ENCODE data around the gene MYBPC3. TPM values are rescaled to one million over a fixed set of nuclear protein-coding genes. Genes with fewer than 3 reads are reported as not detected.

Gene MYBPC3
- total RNA-seq, 1 donor from 2014 or later = not detected

DNA sequence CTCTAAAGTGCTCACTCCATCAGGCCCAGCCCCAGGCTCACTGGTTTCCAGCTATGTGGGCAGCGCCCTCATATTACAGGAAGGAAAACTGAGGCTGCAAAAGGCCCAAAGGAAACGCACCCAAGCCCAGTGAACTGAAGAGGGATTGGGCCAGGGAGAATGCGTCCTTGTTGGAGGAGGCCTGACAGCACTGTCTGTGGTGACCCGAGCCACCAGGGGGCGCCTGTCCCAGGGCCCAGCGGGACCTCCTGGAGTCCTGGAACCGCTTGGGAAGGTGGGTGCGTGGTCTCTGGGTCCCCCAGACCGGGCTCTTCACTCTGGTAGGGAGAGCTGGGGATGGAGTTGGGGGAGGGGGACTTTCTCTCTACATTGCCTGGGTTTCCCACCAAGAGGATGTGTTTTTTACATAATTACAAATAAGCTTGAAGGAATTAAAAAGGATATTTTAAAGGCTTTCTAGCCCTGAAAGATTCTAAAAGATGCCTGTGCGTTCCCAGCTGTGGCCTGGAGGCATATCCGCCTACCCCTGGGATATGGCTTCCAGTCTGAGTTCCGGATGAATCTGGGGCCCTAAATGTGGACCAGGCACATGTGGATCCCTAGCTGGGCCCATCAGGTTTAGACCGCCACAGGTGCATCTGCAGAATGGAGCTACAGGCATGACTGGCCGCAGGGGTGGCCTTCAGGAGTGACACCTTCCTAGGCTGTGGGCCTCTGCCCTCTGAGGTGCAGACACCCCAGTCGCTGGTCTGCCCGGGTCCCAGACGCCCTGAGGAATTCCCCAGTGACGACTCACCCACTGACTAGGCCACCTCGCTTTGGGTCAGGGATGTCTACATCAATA, 21.6 kb upstream of the MYBPC3 start:
- Mint-ChIP-seq H3K36me3 (ENCODE audit: low read depth) (no peaks in the 10 kb centered on the region), H3K27me3 (ENCODE audit: low read depth) (peaks cover 2% of the 10 kb centered on the region), H3K4me1 (ENCODE audit: low read depth) (no peaks in the 10 kb centered on the region), H3K4me3 (ENCODE audit: unreplicated experiment) (no peak overlapping the region), H3K9me3 (ENCODE audit: low read depth) (no peaks in the 10 kb centered on the region), H3K27ac (ENCODE audit: unreplicated experiment) (no peak overlapping the region)
- TF ChIP-seq, protein P1, sequence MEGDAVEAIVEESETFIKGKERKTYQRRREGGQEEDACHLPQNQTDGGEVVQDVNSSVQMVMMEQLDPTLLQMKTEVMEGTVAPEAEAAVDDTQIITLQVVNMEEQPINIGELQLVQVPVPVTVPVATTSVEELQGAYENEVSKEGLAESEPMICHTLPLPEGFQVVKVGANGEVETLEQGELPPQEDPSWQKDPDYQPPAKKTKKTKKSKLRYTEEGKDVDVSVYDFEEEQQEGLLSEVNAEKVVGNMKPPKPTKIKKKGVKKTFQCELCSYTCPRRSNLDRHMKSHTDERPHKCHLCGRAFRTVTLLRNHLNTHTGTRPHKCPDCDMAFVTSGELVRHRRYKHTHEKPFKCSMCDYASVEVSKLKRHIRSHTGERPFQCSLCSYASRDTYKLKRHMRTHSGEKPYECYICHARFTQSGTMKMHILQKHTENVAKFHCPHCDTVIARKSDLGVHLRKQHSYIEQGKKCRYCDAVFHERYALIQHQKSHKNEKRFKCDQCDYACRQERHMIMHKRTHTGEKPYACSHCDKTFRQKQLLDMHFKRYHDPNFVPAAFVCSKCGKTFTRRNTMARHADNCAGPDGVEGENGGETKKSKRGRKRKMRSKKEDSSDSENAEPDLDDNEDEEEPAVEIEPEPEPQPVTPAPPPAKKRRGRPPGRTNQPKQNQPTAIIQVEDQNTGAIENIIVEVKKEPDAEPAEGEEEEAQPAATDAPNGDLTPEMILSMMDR (IDR thresholded peaks at IDR 0.05) = peak; percentile 98
- DNase-seq (ENCODE audit: low spot score) = no peak

DNA sequence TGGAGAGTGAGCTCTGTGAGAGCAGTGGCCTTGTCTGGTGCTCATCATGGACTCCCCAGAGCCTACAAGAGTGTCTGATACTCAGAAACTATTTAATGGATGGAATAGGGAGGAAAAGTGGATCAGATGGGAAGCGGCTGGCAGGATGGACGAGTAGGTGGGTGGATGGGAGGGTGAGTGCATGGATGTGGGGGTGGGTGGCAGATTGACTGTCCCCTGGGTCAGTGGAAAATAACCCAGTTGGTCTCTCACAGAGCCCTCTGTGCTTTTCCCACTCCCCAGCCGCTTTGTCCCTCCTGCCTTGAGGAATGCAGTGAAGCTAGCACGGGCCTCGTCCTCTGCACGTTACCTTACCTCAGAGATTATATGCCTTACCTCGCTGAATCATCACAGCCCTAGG, 19.9 kb upstream of the MYBPC3 start:
- DNase-seq (ENCODE audit: low spot score) = no peak
- Mint-ChIP-seq H3K36me3 (ENCODE audit: low read depth) (no peaks in the 10 kb centered on the region), H3K27ac (ENCODE audit: unreplicated experiment) (no peak overlapping the region), H3K4me1 (ENCODE audit: low read depth) (no peaks in the 10 kb centered on the region), H3K4me3 (ENCODE audit: unreplicated experiment) (no peak overlapping the region), H3K9me3 (ENCODE audit: low read depth) (no peaks in the 10 kb centered on the region), H3K27me3 (ENCODE audit: low read depth) (peaks cover 2% of the 10 kb centered on the region)
- TF ChIP-seq, protein P1 (IDR thresholded peaks at IDR 0.05) = no peak

DNA sequence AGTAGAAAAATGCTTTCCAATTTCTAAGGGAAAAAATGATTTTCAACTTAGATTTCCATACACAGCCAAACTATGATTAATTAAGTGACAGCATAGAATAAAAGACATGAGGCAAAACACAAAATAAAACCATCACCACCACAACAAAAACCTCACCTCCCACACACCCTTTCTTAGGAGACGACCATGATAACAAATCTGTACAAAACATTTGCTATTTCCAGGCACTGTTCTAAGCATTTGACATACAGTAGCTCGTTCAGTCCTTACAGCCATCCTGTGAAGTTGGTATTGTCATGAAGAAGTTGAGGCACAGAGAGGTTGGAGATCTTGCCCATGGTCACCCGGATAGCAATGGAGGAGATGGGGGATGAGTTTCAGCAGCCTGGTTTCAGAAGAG, 17.2 kb upstream of the MYBPC3 start:
- H3K27ac Mint-ChIP-seq (ENCODE audit: unreplicated experiment) = no peak overlapping the region

DNA sequence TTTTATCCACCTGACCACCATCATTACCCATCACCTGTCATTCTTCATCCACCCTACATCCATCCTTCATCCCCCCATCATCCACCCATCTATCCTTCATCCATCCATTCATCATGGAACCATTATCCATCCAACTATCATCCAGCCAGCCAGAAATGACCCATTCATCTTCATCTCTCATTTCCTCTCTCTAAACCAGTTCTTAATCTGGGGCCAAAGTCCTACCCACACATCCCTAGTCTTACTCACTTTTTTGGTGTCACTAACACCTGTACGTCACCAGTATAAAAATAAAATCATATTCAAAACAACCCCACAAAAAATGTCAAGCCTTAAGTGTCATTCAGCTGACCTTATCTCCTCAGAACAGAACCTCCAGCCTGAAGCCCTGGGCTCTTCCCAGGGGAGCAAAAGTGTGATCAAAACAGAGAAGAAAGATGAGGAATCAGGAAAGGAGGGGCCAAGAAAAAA, 13.6 kb upstream of the MYBPC3 start:
- no peak overlapping the region for H3K4me3 Mint-ChIP-seq (ENCODE audit: unreplicated experiment)

More for the DNA sequence above, 17.2 kb upstream of the MYBPC3 start:
- Mint-ChIP-seq H3K27me3 (ENCODE audit: low read depth) (peaks cover 10% of the 10 kb centered on the region), H3K9me3 (ENCODE audit: low read depth) (no peaks in the 10 kb centered on the region), H3K36me3 (ENCODE audit: low read depth) (no peaks in the 10 kb centered on the region), H3K4me1 (ENCODE audit: low read depth) (no peaks in the 10 kb centered on the region), H3K4me3 (ENCODE audit: unreplicated experiment) (no peak overlapping the region)
- no peak for DNase-seq (ENCODE audit: low spot score)
- TF ChIP-seq, protein P1 (IDR thresholded peaks at IDR 0.05) = no peak

DNA sequence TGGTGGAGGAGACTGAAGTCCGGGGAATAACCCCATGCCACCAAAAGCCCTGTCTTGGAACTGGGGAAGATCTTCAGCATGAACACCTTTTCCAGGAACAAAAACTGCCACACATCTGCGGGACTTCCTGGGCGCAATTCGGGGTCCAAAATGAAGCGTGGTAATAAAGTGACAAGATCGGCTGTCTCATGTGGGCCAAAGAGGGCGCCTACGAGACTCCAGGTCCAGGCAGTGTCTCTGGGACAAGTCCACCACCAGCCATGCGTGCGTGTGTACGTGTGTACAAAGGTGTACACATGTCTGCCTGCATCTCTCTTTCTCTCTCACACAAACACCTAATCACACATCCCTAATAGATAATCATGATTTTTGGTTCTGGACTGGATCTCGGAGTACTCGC, 8.9 kb upstream of the MYBPC3 start:
- no peak for DNase-seq (ENCODE audit: low spot score)
- H3K4me3 Mint-ChIP-seq (ENCODE audit: unreplicated experiment) = no peak overlapping the region
- H3K4me1 Mint-ChIP-seq (ENCODE audit: low read depth) = no peaks in the 10 kb centered on the region
- TF ChIP-seq, protein P1 (IDR thresholded peaks at IDR 0.05) = no peak
- H3K9me3 Mint-ChIP-seq (ENCODE audit: low read depth) = no peaks in the 10 kb centered on the region
- peaks cover 5% of the 10 kb centered on the region for H3K27me3 Mint-ChIP-seq (ENCODE audit: low read depth)
- no peaks in the 10 kb centered on the region for H3K36me3 Mint-ChIP-seq (ENCODE audit: low read depth)
- H3K27ac Mint-ChIP-seq (ENCODE audit: unreplicated experiment) = no peak overlapping the region

More for the DNA sequence above, 13.6 kb upstream of the MYBPC3 start:
- Mint-ChIP-seq H3K27ac (ENCODE audit: unreplicated experiment) (no peak overlapping the region), H3K4me1 (ENCODE audit: low read depth) (no peaks in the 10 kb centered on the region), H3K9me3 (ENCODE audit: low read depth) (no peaks in the 10 kb centered on the region), H3K27me3 (ENCODE audit: low read depth) (peaks cover 10% of the 10 kb centered on the region), H3K36me3 (ENCODE audit: low read depth) (no peaks in the 10 kb centered on the region)
- DNase-seq (ENCODE audit: low spot score) = no peak
- TF ChIP-seq, protein P1 (IDR thresholded peaks at IDR 0.05) = no peak

Measured in chondrocyte (in vitro differentiated cells).